ENCODE data around the gene WDR62.

Gene WDR62

DNA sequence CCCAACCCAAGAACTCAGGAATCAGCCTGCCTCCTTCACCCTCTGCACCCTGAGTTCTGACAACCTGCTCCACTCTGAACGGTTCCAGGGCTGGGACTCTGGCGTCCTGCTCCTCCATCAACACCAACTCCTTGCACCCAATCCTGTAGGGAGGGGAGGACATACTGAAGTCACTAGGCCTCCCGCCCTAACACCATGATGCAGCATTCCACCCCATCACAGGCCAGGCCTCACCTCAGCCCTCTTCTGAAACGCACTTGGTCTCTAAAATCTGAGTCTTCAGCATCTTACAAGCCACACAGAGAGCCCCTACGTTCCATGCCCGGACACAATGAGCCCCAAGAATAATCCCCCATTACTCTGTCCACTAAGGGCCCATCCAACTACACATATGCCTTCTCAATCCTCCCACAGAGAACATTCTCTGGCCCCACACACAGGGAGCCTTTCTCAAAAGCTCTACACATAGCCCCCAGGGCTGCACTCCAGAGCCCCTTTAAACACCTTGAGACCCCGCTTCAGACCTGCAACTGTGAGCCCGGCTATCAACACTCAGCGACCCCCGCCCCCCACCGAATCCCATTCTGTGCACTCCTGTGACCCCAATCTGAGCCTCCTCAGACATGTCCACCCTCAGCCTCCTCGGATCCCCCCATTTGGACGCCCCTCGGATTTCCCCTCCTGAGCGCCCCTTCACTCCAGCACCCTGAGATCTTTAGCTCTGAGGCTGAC lies 41.3 kb upstream of the WDR62 start:
- TF ChIP-seq, protein P1, sequence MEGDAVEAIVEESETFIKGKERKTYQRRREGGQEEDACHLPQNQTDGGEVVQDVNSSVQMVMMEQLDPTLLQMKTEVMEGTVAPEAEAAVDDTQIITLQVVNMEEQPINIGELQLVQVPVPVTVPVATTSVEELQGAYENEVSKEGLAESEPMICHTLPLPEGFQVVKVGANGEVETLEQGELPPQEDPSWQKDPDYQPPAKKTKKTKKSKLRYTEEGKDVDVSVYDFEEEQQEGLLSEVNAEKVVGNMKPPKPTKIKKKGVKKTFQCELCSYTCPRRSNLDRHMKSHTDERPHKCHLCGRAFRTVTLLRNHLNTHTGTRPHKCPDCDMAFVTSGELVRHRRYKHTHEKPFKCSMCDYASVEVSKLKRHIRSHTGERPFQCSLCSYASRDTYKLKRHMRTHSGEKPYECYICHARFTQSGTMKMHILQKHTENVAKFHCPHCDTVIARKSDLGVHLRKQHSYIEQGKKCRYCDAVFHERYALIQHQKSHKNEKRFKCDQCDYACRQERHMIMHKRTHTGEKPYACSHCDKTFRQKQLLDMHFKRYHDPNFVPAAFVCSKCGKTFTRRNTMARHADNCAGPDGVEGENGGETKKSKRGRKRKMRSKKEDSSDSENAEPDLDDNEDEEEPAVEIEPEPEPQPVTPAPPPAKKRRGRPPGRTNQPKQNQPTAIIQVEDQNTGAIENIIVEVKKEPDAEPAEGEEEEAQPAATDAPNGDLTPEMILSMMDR (conservative IDR thresholded peaks at IDR 0.05; ENCODE audit: control insufficient read depth, insufficient read depth, low read depth, low read length): no peak
- DNase-seq (ENCODE audit: low read depth): no peak
- H3K4me3 ChIP-seq (ENCODE audit: control insufficient read depth, low read depth, low read length): peak overlapping the region; percentile 96

DNA sequence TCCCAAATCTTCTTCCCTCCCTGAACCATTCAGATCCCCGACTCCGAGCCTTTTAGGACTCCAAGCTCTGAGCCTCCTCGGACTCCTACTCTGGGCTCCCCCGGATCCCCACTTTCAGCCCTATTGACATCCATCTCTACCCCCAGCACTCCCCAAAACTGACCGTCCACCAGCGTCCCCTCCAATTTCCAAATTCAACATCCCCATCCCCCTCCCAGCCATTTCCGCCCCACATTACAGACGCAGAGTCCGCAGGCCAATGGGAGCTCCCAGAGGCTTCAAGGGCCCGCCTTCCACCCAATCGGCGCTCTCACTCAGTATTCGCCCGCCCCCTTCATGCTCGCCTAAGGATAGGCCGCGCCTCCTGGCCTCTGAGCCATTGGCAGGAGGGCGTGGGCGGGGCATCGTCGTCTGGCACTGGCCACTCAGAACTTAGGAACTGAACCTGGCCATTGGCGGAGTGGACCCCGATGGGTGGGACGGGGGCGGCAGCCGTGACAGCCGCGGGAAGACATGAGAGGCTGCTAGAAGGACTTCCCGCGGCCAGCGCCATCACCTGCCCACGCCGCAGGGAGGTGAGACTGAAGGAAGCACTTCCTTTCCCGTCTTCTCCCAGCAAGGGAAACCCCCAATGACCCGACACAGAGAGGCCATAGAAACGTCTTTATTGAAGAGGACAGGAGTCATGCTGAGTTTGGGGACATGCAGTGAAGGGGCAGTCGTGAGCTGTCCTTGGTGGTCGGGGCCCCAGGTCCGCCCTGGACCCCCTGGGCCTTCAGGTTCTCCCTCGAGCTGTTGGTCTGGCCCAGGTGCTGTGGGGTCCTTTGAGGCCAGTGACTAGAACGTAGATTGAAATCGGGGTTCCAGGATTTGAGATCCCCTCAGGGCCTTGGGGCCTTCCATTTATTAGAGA lies 40.4 kb upstream of the WDR62 start, which contains the start of gene ALKBH6:
TSS of gene ALKBH6 (minus strand) at position 202 of the 913 bp plus-strand sequence. CDS start 816 bp downstream, outside the sequence.
- TF ChIP-seq, protein P1 (conservative IDR thresholded peaks at IDR 0.05; ENCODE audit: control insufficient read depth, insufficient read depth, low read depth, low read length): no peak
- DNase-seq (ENCODE audit: low read depth): peak; percentile 97
- H3K4me3 ChIP-seq (ENCODE audit: control insufficient read depth, low read depth, low read length): peak within 1 kb of the TSS; percentile 96

DNA sequence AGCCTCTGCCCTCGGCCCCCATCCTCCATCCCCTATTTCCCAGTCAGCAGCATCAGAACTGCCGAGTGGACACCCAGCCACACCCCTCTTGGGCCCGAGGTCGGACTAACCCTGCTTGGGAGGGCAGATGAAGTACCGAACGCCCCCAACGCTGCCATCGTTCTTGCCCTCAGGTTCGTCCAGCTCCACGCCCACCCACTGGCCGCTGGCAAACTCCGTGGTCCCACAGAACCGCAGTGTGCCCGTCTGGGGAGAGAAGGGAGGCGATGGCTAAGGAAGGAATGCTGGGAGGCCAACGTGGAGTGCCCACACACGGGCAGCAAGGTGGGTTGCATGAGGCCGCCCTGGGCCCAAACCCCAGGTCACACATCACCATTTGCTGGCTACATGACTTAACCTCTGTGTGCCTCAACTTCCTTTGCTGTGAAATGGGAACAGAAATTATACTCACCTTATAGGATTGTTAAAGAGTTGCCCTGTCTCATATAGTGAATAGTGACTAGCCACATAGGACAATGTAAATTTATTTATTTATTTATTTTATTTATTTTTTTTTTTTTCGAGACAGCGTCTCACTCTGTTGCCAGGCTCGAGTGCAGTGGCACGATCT lies 35.5 kb upstream of the WDR62 start:
- TF ChIP-seq, protein P1 (conservative IDR thresholded peaks at IDR 0.05; ENCODE audit: control insufficient read depth, insufficient read depth, low read depth, low read length): no peak
- DNase-seq (ENCODE audit: low read depth): no peak
- H3K4me3 ChIP-seq (ENCODE audit: control insufficient read depth, low read depth, low read length): no peak overlapping the region

DNA sequence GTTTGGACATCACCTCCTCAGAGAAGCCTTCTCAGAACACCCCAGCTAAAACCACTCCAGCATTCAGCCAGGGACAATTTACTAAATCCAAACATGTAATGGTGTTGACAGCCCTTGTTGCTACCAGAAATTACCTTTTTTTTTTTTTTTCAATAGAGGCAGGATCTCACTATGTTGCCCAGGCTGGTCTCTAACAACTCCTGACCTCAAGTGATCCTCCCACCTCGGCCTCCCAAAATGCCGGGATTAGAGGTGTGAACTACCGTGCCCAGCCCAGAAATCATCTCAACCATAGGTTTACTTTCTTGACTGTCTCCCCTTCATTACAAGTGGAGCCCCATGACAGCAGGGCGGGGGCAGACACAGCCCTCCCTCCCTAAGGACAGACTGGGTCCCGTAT lies 31.3 kb upstream of the WDR62 start:
- TF ChIP-seq, protein P1 (conservative IDR thresholded peaks at IDR 0.05; ENCODE audit: control insufficient read depth, insufficient read depth, low read depth, low read length): no peak
- DNase-seq (ENCODE audit: low read depth): no peak
- no peak overlapping the region for H3K4me3 ChIP-seq (ENCODE audit: control insufficient read depth, low read depth, low read length)

DNA sequence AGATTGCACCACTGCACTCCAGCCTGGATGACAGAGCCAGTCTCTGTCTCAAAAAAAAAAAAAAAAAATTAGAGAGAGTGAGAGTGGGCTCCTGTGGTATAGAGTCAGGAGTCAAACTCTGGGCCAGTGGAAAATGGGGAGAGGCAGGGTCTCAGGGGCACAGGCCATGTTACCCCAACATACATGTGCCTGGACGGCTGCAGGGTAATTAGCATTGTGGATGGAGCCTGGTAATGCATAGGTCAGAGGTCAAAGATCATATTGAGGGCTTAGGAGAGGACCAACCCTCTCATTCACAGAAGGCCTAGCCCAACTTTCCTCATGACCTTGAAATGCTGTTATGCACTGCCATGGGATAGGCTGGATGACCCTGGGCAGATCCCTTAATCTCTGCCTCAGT lies 29.2 kb upstream of the WDR62 start:
- DNase-seq (ENCODE audit: low read depth): no peak
- no peak overlapping the region for H3K4me3 ChIP-seq (ENCODE audit: control insufficient read depth, low read depth, low read length)
- TF ChIP-seq, protein P1 (conservative IDR thresholded peaks at IDR 0.05; ENCODE audit: control insufficient read depth, insufficient read depth, low read depth, low read length): no peak

DNA sequence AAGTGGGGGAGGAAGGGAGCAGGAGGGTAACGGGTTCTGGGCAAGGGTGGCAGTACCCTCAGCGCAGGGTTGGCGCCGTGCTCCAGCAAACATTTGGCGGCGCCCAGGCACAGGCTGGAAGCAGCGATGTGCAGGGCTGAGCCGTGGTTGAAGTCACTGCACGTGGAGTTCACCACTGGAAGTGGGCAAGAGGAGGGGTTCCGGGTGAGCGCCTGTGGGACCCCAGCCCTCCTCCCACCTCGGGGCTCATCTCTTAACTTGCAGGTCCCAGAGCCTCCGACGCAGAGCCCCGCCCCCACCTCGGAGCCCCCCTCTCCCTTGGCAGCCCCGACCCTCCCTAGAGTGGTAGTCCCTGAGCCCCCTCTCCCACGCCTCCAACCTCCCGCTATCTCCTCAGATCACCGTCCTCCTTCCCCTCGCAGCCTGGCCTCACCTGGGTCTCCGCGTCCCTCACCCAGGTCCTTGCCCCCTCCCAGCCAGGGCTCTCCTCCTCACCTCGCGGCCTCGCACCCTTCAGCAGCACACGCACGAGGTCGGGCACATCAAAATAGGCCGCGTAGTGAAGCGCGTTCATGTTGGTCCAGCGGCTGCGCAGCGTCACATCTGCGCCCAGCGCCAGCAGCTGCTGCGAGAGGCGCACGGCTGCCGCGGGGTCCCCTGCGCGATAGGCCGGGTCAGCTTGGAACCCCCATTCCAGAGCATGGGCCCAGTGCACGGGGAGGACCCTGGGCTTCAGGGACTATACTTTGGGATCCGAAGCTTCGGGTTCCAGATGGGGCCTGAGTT lies 28.4 kb upstream of the WDR62 start:
- TF ChIP-seq, protein P1 (conservative IDR thresholded peaks at IDR 0.05; ENCODE audit: control insufficient read depth, insufficient read depth, low read depth, low read length): no peak
- H3K4me3 ChIP-seq (ENCODE audit: control insufficient read depth, low read depth, low read length): no peak overlapping the region
- DNase-seq (ENCODE audit: low read depth): no peak

All from fibroblast of mammary gland (primary cell).